Measurements from ENCODE around the gene FADS1.

DNA sequence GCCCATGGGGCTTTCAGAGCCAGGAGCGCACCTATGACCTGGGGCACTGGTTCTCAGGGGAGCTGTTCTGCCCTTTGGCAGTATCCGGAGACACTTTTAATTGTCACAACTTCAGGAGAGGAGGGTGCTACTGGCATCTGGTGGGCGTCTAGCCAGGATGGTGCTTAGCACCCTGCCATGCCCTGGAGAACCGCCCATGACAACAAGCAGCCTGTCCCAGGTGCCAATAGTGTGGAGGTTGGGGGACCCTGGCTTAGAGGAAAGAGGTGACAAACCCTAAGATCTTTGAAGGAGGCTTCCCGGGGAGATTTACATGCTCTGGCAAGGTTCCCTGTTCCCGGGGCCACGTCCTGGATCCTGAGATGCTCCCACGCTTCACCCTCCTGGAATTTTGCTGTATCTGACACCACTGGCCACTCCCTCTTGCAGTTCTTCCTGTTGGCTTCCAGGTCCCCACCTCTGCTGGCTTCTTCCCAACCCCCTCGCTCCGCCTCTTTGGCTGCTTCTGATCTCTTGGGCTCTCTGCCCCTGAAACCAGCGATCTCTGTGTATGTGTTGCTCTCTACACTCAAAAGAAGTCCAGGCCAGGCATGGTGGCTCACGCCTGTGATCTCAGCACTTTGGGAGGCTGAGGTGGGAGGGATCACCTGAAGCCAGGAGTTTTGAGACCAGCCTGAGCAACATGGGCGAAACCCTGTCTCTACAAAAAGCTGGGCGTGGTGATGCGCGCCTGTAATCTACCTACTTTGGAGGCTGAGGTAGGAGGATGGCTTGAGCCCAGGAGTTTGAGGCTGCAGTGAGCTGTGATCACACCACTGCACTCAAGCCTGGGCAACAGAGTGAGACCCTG lies 43.5 kb upstream of the FADS1 start:
- TF ChIP-seq POLR2A (IDR thresholded peaks at IDR 0.05) (no peak), POLR2AphosphoS5 (IDR thresholded peaks at IDR 0.05) (no peak)
- TF ChIP-seq, protein P1, sequence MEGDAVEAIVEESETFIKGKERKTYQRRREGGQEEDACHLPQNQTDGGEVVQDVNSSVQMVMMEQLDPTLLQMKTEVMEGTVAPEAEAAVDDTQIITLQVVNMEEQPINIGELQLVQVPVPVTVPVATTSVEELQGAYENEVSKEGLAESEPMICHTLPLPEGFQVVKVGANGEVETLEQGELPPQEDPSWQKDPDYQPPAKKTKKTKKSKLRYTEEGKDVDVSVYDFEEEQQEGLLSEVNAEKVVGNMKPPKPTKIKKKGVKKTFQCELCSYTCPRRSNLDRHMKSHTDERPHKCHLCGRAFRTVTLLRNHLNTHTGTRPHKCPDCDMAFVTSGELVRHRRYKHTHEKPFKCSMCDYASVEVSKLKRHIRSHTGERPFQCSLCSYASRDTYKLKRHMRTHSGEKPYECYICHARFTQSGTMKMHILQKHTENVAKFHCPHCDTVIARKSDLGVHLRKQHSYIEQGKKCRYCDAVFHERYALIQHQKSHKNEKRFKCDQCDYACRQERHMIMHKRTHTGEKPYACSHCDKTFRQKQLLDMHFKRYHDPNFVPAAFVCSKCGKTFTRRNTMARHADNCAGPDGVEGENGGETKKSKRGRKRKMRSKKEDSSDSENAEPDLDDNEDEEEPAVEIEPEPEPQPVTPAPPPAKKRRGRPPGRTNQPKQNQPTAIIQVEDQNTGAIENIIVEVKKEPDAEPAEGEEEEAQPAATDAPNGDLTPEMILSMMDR (IDR thresholded peaks at IDR 0.05) = no peak
